Measurements from ENCODE around the gene GABBR2. TPM values are rescaled to one million over a fixed set of nuclear protein-coding genes. Genes with fewer than 3 reads are reported as not detected.

The GABBR2 gene
- total RNA-seq, 1 donor from 2014 or later: 0.74 TPM

DNA sequence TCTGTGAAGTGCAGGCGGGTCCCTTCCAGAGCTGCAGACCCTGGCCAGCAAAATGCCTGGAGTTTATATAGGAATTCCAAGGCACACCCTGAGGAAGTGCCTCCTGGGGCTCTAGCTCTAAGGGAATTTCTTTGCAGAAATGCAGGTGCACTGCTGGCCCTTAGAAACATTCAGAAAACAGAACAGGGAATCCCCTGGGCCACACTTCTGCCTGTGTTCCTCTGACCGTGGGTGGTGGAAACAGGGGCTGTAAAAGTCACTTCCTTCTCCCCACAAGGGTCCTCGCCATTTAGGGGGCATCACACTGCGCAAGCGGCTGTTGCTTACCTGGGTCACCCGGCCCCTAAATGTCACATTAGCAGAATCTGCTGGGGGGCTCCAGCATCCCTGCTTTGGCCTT lies 312.5 kb downstream of the GABBR2 start:
- Mint-ChIP-seq H3K27me3 (ENCODE audit: low read depth) (peaks cover 45% of the 10 kb centered on the region), H3K4me1 (no peaks in the 10 kb centered on the region), H3K27ac (no peak overlapping the region), H3K36me3 (no peaks in the 10 kb centered on the region), H3K4me3 (no peak overlapping the region), H3K9me3 (peaks cover 5% of the 10 kb centered on the region)
- no peak for DNase-seq (ENCODE audit: low spot score in 2 of 2, unreplicated experiment in 2 of 2)
- TF ChIP-seq, protein P1, sequence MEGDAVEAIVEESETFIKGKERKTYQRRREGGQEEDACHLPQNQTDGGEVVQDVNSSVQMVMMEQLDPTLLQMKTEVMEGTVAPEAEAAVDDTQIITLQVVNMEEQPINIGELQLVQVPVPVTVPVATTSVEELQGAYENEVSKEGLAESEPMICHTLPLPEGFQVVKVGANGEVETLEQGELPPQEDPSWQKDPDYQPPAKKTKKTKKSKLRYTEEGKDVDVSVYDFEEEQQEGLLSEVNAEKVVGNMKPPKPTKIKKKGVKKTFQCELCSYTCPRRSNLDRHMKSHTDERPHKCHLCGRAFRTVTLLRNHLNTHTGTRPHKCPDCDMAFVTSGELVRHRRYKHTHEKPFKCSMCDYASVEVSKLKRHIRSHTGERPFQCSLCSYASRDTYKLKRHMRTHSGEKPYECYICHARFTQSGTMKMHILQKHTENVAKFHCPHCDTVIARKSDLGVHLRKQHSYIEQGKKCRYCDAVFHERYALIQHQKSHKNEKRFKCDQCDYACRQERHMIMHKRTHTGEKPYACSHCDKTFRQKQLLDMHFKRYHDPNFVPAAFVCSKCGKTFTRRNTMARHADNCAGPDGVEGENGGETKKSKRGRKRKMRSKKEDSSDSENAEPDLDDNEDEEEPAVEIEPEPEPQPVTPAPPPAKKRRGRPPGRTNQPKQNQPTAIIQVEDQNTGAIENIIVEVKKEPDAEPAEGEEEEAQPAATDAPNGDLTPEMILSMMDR (IDR thresholded peaks at IDR 0.05; ENCODE audit: unreplicated experiment): no peak

GRCh38 chr9:98391867-98392266 lies 316.9 kb downstream of the GABBR2 start:
- Mint-ChIP-seq H3K4me1 (no peaks in the 10 kb centered on the region), H3K27ac (no peak overlapping the region), H3K27me3 (ENCODE audit: low read depth) (peaks cover 33% of the 10 kb centered on the region), H3K36me3 (no peaks in the 10 kb centered on the region), H3K4me3 (no peak overlapping the region), H3K9me3 (peaks cover 5% of the 10 kb centered on the region)
- TF ChIP-seq, protein P1 (IDR thresholded peaks at IDR 0.05; ENCODE audit: unreplicated experiment): no peak
- no peak for DNase-seq (ENCODE audit: low spot score in 2 of 2, unreplicated experiment in 2 of 2)

DNA sequence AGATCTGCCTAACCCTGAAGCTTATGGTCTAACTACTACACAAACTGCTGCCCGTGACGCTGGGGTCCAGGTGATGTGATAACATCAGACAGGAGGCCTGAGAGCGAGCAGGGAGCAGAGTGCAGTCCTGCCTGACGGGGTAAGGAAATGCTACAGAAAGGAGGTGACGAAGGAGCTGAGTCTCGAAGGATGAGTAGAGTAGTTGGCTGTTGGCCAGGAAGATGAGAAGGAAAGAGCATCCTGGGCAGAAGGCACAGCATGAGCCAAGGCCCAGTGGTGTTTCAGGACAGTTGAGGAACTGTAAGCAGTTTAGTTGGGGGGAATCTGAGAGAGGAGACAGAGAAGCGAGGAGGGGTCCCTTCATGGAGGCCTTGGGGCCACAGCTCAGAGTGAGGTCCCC lies 317.3 kb downstream of the GABBR2 start:
- Mint-ChIP-seq H3K36me3 (no peaks in the 10 kb centered on the region), H3K4me1 (no peaks in the 10 kb centered on the region), H3K4me3 (no peak overlapping the region), H3K27me3 (ENCODE audit: low read depth) (peaks cover 30% of the 10 kb centered on the region), H3K9me3 (peaks cover 5% of the 10 kb centered on the region), H3K27ac (no peak overlapping the region)
- no peak for DNase-seq (ENCODE audit: low spot score in 2 of 2, unreplicated experiment in 2 of 2)
- TF ChIP-seq, protein P1 (IDR thresholded peaks at IDR 0.05; ENCODE audit: unreplicated experiment): no peak

- Mint-ChIP-seq H3K27ac (no peak overlapping the region), H3K36me3 (no peaks in the 10 kb centered on the region), H3K4me1 (peaks cover 2% of the 10 kb centered on the region), H3K27me3 (ENCODE audit: low read depth) (peaks cover 7% of the 10 kb centered on the region), H3K9me3 (no peaks in the 10 kb centered on the region), H3K4me3 (no peak overlapping the region)
- DNase-seq (ENCODE audit: low spot score in 2 of 2, unreplicated experiment in 2 of 2): no peak
- TF ChIP-seq, protein P1 (IDR thresholded peaks at IDR 0.05; ENCODE audit: unreplicated experiment): no peak
Observed at GRCh38 chr9:98385751-98386150, 323.0 kb downstream of the GABBR2 start.

DNA sequence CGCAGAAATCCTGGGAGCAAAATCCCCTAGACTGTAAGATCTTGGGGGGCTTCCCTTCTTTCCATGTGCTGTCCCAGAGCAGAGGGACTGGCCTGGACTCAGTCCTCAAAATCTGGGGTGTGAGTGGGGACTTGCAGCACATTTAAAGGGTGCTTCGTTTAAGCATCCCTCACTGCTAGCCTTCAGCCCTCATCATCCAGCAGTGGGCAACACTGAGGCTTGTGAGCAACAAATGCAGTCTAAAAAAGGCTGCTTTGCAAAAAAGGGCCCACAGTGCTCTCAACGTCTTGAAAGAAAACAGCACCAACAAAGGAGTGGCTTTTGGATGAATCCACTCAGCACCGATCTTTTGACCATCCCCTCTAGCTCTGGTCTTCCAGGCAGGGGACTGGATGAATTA lies 325.0 kb downstream of the GABBR2 start:
- Mint-ChIP-seq H3K9me3 (no peaks in the 10 kb centered on the region), H3K27ac (no peak overlapping the region), H3K4me1 (peaks cover 12% of the 10 kb centered on the region), H3K27me3 (ENCODE audit: low read depth) (no peaks in the 10 kb centered on the region), H3K36me3 (no peaks in the 10 kb centered on the region), H3K4me3 (no peak overlapping the region)
- DNase-seq (ENCODE audit: low spot score in 2 of 2, unreplicated experiment in 2 of 2): no peak
- TF ChIP-seq, protein P1 (IDR thresholded peaks at IDR 0.05; ENCODE audit: unreplicated experiment): no peak

Data from mesothelial cell of epicardium (in vitro differentiated cells).